Neuronal stem cell (in vitro differentiated cells): ENCODE results near the gene RAD51B.
A peak's percentile ranks its signal among the peaks of the same experiment; 100 is the strongest.

ENCODE experiments used
- DNase-seq: peaks from one replicate; pipeline ENCODE4 v3.0.0-alpha.2; 2013; ENCODE audit warnings: low spot score
- H2AFZ ChIP-seq: one replicate; pipeline ENCODE4 v1.6.1; 2013; ENCODE audit warnings: mild to moderate bottlenecking, low read length, inconsistent platforms
- H2AK5ac ChIP-seq: 2 replicates; pipeline ENCODE4 v1.6.1; 2013; ENCODE audit warnings: low read depth, mild to moderate bottlenecking, inconsistent platforms, low read length, moderate library complexity, mixed read lengths
- H2BK120ac ChIP-seq: 2 replicates; pipeline ENCODE4 v1.6.1; 2013; ENCODE audit warnings: low read depth, mild to moderate bottlenecking, inconsistent platforms, low read length, moderate library complexity, mixed read lengths
- H2BK12ac ChIP-seq: one replicate; pipeline ENCODE4 v1.6.1; 2013; ENCODE audit warnings: low read length, inconsistent platforms
- H2BK15ac ChIP-seq: 2 replicates; pipeline ENCODE4 v1.6.1; 2013; ENCODE audit warnings: mild to moderate bottlenecking, low read length, inconsistent platforms, mixed read lengths
- H2BK5ac ChIP-seq: one replicate; pipeline ENCODE4 v1.6.1; 2013; ENCODE audit warnings: inconsistent platforms, mild to moderate bottlenecking, low read length, moderate library complexity
- H3K14ac ChIP-seq: one replicate; pipeline ENCODE4 v1.6.1; 2013; ENCODE audit warnings: low read length, inconsistent platforms
- H3K18ac ChIP-seq: 2 replicates; pipeline ENCODE4 v1.6.1; 2013; ENCODE audit warnings: low read length, inconsistent platforms
- H3K23ac ChIP-seq: 2 replicates; pipeline ENCODE4 v1.6.1; 2013; ENCODE audit warnings: low read depth, mild to moderate bottlenecking, mixed read lengths, low read length, inconsistent platforms; ENCODE audit not compliant: poor library complexity
- H3K27ac ChIP-seq: replicated peaks from 3 replicates; pipeline ENCODE4 v1.5.1; 2013; ENCODE audit warnings: low read length, inconsistent platforms
- H3K27me3 ChIP-seq, 3 experiments: 2 replicates each; pipeline ENCODE4 v1.6.1; 2013; ENCODE audit warnings: low read length in 3 of 3, mild to moderate bottlenecking in 2 of 3, inconsistent platforms in 1 of 3, low read depth in 1 of 3, mixed read lengths in 1 of 3, moderate library complexity in 1 of 3; ENCODE audit not compliant: control insufficient read depth in 3 of 3, insufficient read depth in 3 of 3
- H3K36me3 ChIP-seq, 2 donors: replicated peaks in 1 of 2; 2 replicates each; pipeline ENCODE4 v1.6.1; 2013; ENCODE audit warnings: low read length in 2 of 2; ENCODE audit not compliant: control insufficient read depth in 2 of 2, insufficient read depth in 2 of 2
- H3K4ac ChIP-seq: 2 replicates; pipeline ENCODE4 v1.6.1; 2013; ENCODE audit warnings: inconsistent platforms, mild to moderate bottlenecking, low read length, moderate library complexity
- H3K4me1 ChIP-seq, 2 donors: 1 replicate in 1 of 2; 2 replicates in 1 of 2; pipeline ENCODE4 v1.6.1; 2013; ENCODE audit warnings: low read length in 2 of 2, low read depth in 1 of 2; ENCODE audit not compliant: control insufficient read depth in 2 of 2, insufficient read depth in 1 of 2
- H3K4me2 ChIP-seq: one replicate; pipeline ENCODE4 v1.6.1; 2013; ENCODE audit warnings: mild to moderate bottlenecking, low read length, inconsistent platforms; ENCODE audit not compliant: insufficient read depth, poor library complexity, severe bottlenecking
- H3K4me3 ChIP-seq, 2 donors: 2 replicates each; pipeline ENCODE4 v1.5.1; 2013; ENCODE audit warnings: low read length in 2 of 2, mild to moderate bottlenecking in 2 of 2, inconsistent platforms in 1 of 2, moderate library complexity in 1 of 2
- H3K79me1 ChIP-seq: one replicate; pipeline ENCODE4 v1.6.1; 2013; ENCODE audit warnings: low read depth, mild to moderate bottlenecking, inconsistent platforms, low read length, moderate library complexity
- H3K9ac ChIP-seq: one replicate; pipeline ENCODE4 v1.6.1; 2013; ENCODE audit warnings: mild to moderate bottlenecking, low read depth, low read length, inconsistent platforms; ENCODE audit not compliant: poor library complexity
- H3K9me3 ChIP-seq, 2 donors: replicated peaks in 1 of 2; 2 replicates each; pipeline versions ENCODE3 to v1.6.1; 2013; ENCODE audit warnings: low read length in 2 of 2, mild to moderate bottlenecking in 2 of 2, inconsistent platforms in 1 of 2, low read depth in 1 of 2, mixed read lengths in 1 of 2, moderate library complexity in 1 of 2; ENCODE audit not compliant: control insufficient read depth in 2 of 2, insufficient read depth in 1 of 2
- H4K8ac ChIP-seq: one replicate; pipeline ENCODE4 v1.6.1; 2013; ENCODE audit warnings: low read depth, mild to moderate bottlenecking, inconsistent platforms, low read length, moderate library complexity
- H4K91ac ChIP-seq: one replicate; pipeline ENCODE4 v1.6.1; 2013; ENCODE audit warnings: low read length, low read depth, mild to moderate bottlenecking, inconsistent platforms; ENCODE audit not compliant: poor library complexity
- WGBS, 2 donors: extraction: QIAGEN DNeasy Blood & Tissue Kit; methylation state at CpG; one replicate each; pipeline ENCODE4 v1.1.7; 2013; ENCODE audit warnings: missing lambda C conversion rate in 2 of 2, mixed read lengths in 1 of 2; ENCODE audit not compliant: insufficient read length in 2 of 2, insufficient replicate concordance in 1 of 2; ENCODE audit errors: extremely low coverage in 2 of 2; 5-methylcytosine and 5-hydroxymethylcytosine counted together

RAD51B gene

DNA sequence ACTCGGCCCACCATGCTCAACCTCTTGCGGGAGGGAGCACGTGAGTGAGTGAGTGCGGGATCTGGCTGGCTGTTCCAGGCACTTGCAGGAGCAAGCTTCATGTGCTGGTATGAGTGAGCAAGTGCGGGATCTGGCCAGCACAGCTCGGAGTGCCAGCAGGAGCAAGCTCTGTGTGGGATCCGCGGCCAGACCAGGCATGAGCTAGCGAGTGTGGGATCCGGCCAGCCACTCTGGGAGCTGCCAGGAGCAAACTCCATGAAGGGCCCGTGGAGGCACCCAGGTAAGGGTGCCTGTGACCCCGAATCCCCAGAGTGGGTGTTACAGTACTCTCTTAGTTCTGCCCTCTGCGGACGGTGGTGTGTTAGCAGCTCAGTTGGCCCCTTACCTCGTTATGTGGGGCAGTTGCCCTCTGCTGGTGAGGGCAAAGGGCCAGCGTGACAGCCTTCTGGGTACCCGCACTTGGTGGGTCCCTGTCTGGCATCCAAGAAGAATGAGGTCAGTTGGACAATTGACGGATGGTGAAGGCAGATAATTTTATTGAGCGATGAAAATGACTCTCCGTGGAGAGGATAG is 38.3 kb downstream of the RAD51B start:
- Histone ChIP-seq H3K4me3 (no peak overlapping the region), H2BK12ac (peak overlapping the region; percentile 58), H3K27ac (peak overlapping the region; percentile 14), H3K4me1 (no peaks in the 10 kb centered on the region), H3K9me3 (no peaks in the 10 kb centered on the region), H3K18ac (peak overlapping the region; percentile 28), H3K23ac (no peak overlapping the region), H2BK120ac (no peak overlapping the region), H2AFZ (no peak overlapping the region), H3K36me3 (no peaks in the 10 kb centered on the region), H2AK5ac (no peak overlapping the region), H3K4ac (no peak overlapping the region), H3K4me2 (no peak overlapping the region), H3K79me1 (no peaks in the 10 kb centered on the region), H3K14ac (no peak overlapping the region), H2BK5ac (peak overlapping the region; percentile 66), H3K27me3 (no peaks in the 10 kb centered on the region), H4K8ac (no peak overlapping the region), H3K9ac (peak overlapping the region; percentile 77), H4K91ac (no peak overlapping the region), H2BK15ac (no peak overlapping the region)
- no peak for DNase-seq
- no CpG with 5 or more reads among the region's 20 CpGs for WGBS, 2 donors

GRCh38 chr14:67859169-67859749 is 39.7 kb downstream of the RAD51B start:
- Histone ChIP-seq H3K4ac (no peak overlapping the region), H2AK5ac (no peak overlapping the region), H3K4me3 (no peak overlapping the region), H3K9me3 (no peaks in the 10 kb centered on the region), H3K4me2 (no peak overlapping the region), H3K79me1 (no peaks in the 10 kb centered on the region), H3K23ac (no peak overlapping the region), H3K36me3 (no peaks in the 10 kb centered on the region), H3K27ac (no peak overlapping the region), H2AFZ (no peak overlapping the region), H3K18ac (no peak overlapping the region), H3K4me1 (no peaks in the 10 kb centered on the region), H2BK120ac (no peak overlapping the region), H4K91ac (no peak overlapping the region), H3K9ac (no peak overlapping the region), H2BK15ac (no peak overlapping the region), H2BK5ac (no peak overlapping the region), H4K8ac (no peak overlapping the region), H3K27me3 (no peaks in the 10 kb centered on the region), H2BK12ac (no peak overlapping the region), H3K14ac (no peak overlapping the region)
- WGBS, 2 donors: no CpG with 5 or more reads among the region's 1 CpG
- DNase-seq: no peak

DNA sequence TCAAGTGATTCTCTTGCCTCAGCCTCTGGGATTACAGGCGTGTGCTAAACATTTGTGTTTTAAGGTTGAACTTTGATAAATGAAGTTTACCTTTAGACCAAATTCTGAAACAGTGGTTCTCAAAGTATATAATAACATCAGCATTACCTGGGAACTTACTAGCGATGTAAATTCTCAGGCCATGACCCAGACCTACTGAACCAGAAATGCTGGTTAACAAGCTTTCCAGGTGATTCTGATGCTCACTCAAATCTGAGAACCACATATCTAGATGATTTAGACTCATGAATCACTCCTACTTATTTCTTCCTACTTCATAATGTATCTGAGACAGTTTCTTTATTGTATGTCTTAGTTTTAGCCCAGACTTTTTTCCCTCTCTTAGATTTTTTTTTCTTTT is 43.6 kb downstream of the RAD51B start:
- no peak overlapping the region for H2BK120ac ChIP-seq
- H3K4ac ChIP-seq: no peak overlapping the region
- H3K4me1 ChIP-seq: no peaks in the 10 kb centered on the region
- peaks cover 0 to 12% of the 10 kb centered on the region in 2 donors for H3K36me3 ChIP-seq
- no peak overlapping the region for H3K18ac ChIP-seq
- H2BK15ac ChIP-seq: no peak overlapping the region
- peaks cover 0 to 14% of the 10 kb centered on the region in 2 donors for H3K9me3 ChIP-seq
- H3K4me2 ChIP-seq: no peak overlapping the region
- H4K91ac ChIP-seq: no peak overlapping the region
- H2AFZ ChIP-seq: no peak overlapping the region
- no peak overlapping the region for H3K23ac ChIP-seq
- no peaks in the 10 kb centered on the region for H3K27me3 ChIP-seq
- no peak overlapping the region for H2BK5ac ChIP-seq
- no peak overlapping the region for H2AK5ac ChIP-seq
- H3K27ac ChIP-seq: no peak overlapping the region
- H4K8ac ChIP-seq: no peak overlapping the region
- no peak overlapping the region for H3K14ac ChIP-seq
- no peak overlapping the region for H3K9ac ChIP-seq
- H3K4me3 ChIP-seq: no peak overlapping the region
- no CpG with 5 or more reads among the region's 2 CpGs for WGBS, 2 donors
- DNase-seq: no peak
- H3K79me1 ChIP-seq: no peaks in the 10 kb centered on the region
- H2BK12ac ChIP-seq: no peak overlapping the region

GRCh38 chr14:67875175-67876006 is 55.8 kb downstream of the RAD51B start:
- no CpG with 5 or more reads among the region's 3 CpGs for WGBS, 2 donors
- Histone ChIP-seq H3K27ac (no peak overlapping the region), H3K27me3 (no peaks in the 10 kb centered on the region), H3K9ac (no peak overlapping the region), H2BK5ac (no peak overlapping the region), H3K18ac (no peak overlapping the region), H3K4me2 (no peak overlapping the region), H3K14ac (no peak overlapping the region), H2AFZ (no peak overlapping the region), H2BK15ac (no peak overlapping the region), H3K79me1 (no peaks in the 10 kb centered on the region), H3K36me3 (no peaks in the 10 kb centered on the region), H4K8ac (no peak overlapping the region), H3K4ac (no peak overlapping the region), H3K4me1 (no peaks in the 10 kb centered on the region), H3K9me3 (no peaks in the 10 kb centered on the region), H2BK120ac (no peak overlapping the region), H4K91ac (no peak overlapping the region), H3K23ac (no peak overlapping the region), H2AK5ac (no peak overlapping the region), H2BK12ac (no peak overlapping the region), H3K4me3 (no peak overlapping the region)
- DNase-seq: no peak
